OCI-LY7 (cell line): ENCODE measurements around the gene IAPP. TPM values are rescaled to one million over a fixed set of nuclear protein-coding genes. Genes with fewer than 3 reads are reported as not detected.

Experiments used
- BruUV-seq: library from RNA; stranded (reverse); fragments of 400-500 nt; replicated peaks from 2 replicates; lab custom pipeline; 2021; lab: Mats Ljungman, UMichigan
- CTCF ChIA-PET: fragments of 300-600 bp; sonication (Branson Sonifier 250); formaldehyde crosslinking; loops from one replicate; lab custom pipeline; 2022; ENCODE audit warnings: antibody characterized with exemption; ENCODE audit not compliant: unreplicated experiment; lab: Charles Lee
- POLR2A ChIA-PET: fragments of 300-600 bp; sonication (Branson Sonifier 250); formaldehyde crosslinking; loops from one replicate; lab custom pipeline; 2022; ENCODE audit warnings: antibody characterized with exemption; lab: Charles Lee
- DNase-seq: peaks from one replicate; pipeline ENCODE4 v3.0.0-alpha.2; 2015; ENCODE audit warnings: low spot score
- H2AFZ ChIP-seq: fragments of 200-600 bp; sonication (generic), shearing (Covaris generic); 2 replicates; pipeline ENCODE4 v1.6.1; 2014; ENCODE audit warnings: mild to moderate bottlenecking, antibody characterized with exemption, low read length, moderate library complexity
- H3K27ac ChIP-seq: fragments of 200-600 bp; sonication (generic); 2 replicates; pipeline ENCODE4 v1.5.1; 2014; ENCODE audit warnings: mixed run types, low read depth, mild to moderate bottlenecking, moderate library complexity, low read length, inconsistent platforms; ENCODE audit not compliant: poor library complexity, severe bottlenecking
- H3K36me3 ChIP-seq: fragments of 200-600 bp; sonication (generic); 2 replicates; pipeline ENCODE4 v1.6.1; 2014; ENCODE audit warnings: mild to moderate bottlenecking, antibody characterized with exemption, low read length, moderate library complexity, mixed read lengths; ENCODE audit not compliant: insufficient read depth
- H3K4me1 ChIP-seq: fragments of 200-600 bp; sonication (generic); 2 replicates; pipeline ENCODE4 v1.5.1; 2014; ENCODE audit warnings: mild to moderate bottlenecking, low read length; ENCODE audit not compliant: insufficient read depth, poor library complexity, severe bottlenecking
- H3K4me2 ChIP-seq: fragments of 200-600 bp; sonication (generic); 2 replicates; pipeline ENCODE4 v1.6.1; 2014; ENCODE audit warnings: mild to moderate bottlenecking, low read length
- H3K4me3 ChIP-seq: fragments of 200-600 bp; sonication (generic); 2 replicates; pipeline ENCODE4 v1.5.1; 2014; ENCODE audit warnings: mild to moderate bottlenecking, low read depth, low read length; ENCODE audit not compliant: poor library complexity, severe bottlenecking
- H3K79me2 ChIP-seq: fragments of 200-600 bp; sonication (generic); 2 replicates; pipeline ENCODE4 v1.6.1; 2016; ENCODE audit warnings: low read depth, mild to moderate bottlenecking, low read length, moderate library complexity, mixed read lengths; ENCODE audit not compliant: insufficient read depth
- H3K9me2 ChIP-seq: fragments of 200-600 bp; sonication (generic); 2 replicates; pipeline ENCODE4 v1.6.1; 2016; ENCODE audit warnings: mild to moderate bottlenecking, low read length, mixed read lengths; ENCODE audit not compliant: insufficient read depth
- H3K9me3 ChIP-seq: fragments of 200-600 bp; sonication (generic); 2 replicates; pipeline ENCODE4 v1.6.1; 2014; ENCODE audit warnings: mild to moderate bottlenecking, mixed run types, low read length, mixed read lengths
- H4K20me1 ChIP-seq: fragments of 200-600 bp; sonication (generic); 2 replicates; pipeline ENCODE4 v1.6.1; 2014; ENCODE audit warnings: mild to moderate bottlenecking, antibody characterized with exemption, low read length, moderate library complexity, mixed read lengths; ENCODE audit not compliant: insufficient read depth
- CTCF ChIP-seq: fragments of 200-600 bp; sonication (generic); conservative IDR thresholded peaks from 2 replicates; pipeline ENCODE4 v1.5.1; 2014; ENCODE audit warnings: mild to moderate bottlenecking, antibody characterized with exemption, low read length, moderate library complexity, mixed read lengths
- EZH2phosphoT487 ChIP-seq: fragments of 200-600 bp; sonication (generic); IDR thresholded peaks from 2 replicates; pipeline ENCODE4 v1.6.1; 2018; ENCODE audit warnings: low read depth, borderline replicate concordance, mild to moderate bottlenecking, mixed run types, antibody characterized with exemption, low read length, moderate library complexity, mixed read lengths
- intact Hi-C: fragments of 100-400 bp; cut with micrococcal nuclease; formaldehyde crosslinking; loops from one replicate; pipeline ENCODE4 v1.10.0; 2022; ENCODE audit not compliant: unreplicated experiment
- total RNA-seq, 2 experiments: library from RNA; depleted of rRNA in 1 of 2; stranded (reverse); fragments of >200 nt in 1 of 2; shearing (Covaris generic) in 1 of 2; gene quantifications; 2 replicates each; pipeline ENCODE4 v1.2.3, GENCODE V29; 2014 to 2022

The IAPP gene
- total RNA-seq, 2 experiments from 2014 or later, result not detected

- no peak overlapping the region for H3K4me2 ChIP-seq
- no peak for DNase-seq
- H3K36me3 ChIP-seq, result no peaks in the 10 kb centered on the region
- H3K9me2 ChIP-seq, result no peaks in the 10 kb centered on the region
- H3K9me3 ChIP-seq, result no peaks in the 10 kb centered on the region
- TF ChIP-seq CTCF, result no peak
- no peak for TF ChIP-seq EZH2phosphoT487
- no peaks in the 10 kb centered on the region for H3K4me1 ChIP-seq
- H2AFZ ChIP-seq, result no peak overlapping the region
- intact Hi-C loops, result no loop called here
- H3K79me2 ChIP-seq, result no peaks in the 10 kb centered on the region
- no peaks in the 10 kb centered on the region for H4K20me1 ChIP-seq
- H3K27ac ChIP-seq, result no peak overlapping the region
- POLR2A ChIA-PET, result interaction anchor here (0.6 to 1.3 kb wide), 2 partner anchors 19 to 636 kb away, joined by 3 read pairs; no protein-coding TSS in a partner anchor
- CTCF ChIA-PET, result no interaction called here
- H3K4me3 ChIP-seq, result no peak overlapping the region
- BruUV-seq, result no TSS peak
These were observed 30.9 kb upstream of the IAPP start for GRCh38 chr12:21341769-21342168.

GRCh38 chr12:21343636-21344035 lies 29.1 kb upstream of the IAPP start:
- no peaks in the 10 kb centered on the region for H3K9me3 ChIP-seq
- no peaks in the 10 kb centered on the region for H3K4me1 ChIP-seq
- ChIA-PET CTCF (no interaction called here), POLR2A (interaction anchor here (0.6 kb wide), 1 partner anchor 12 kb away, joined by 3 read pairs; no protein-coding TSS in a partner anchor)
- H3K4me3 ChIP-seq, result no peak overlapping the region
- DNase-seq, result no peak
- no peak overlapping the region for H3K27ac ChIP-seq
- H2AFZ ChIP-seq, result no peak overlapping the region
- H3K4me2 ChIP-seq, result no peak overlapping the region
- TF ChIP-seq EZH2phosphoT487 (no peak), CTCF (no peak)
- BruUV-seq, result no TSS peak
- H3K36me3 ChIP-seq, result no peaks in the 10 kb centered on the region
- no peaks in the 10 kb centered on the region for H4K20me1 ChIP-seq
- no peaks in the 10 kb centered on the region for H3K79me2 ChIP-seq
- intact Hi-C loops, result no loop called here
- H3K9me2 ChIP-seq, result no peaks in the 10 kb centered on the region

GRCh38 chr12:21346542-21347205 lies 26.0 kb upstream of the IAPP start:
- Histone ChIP-seq H3K36me3 (no peaks in the 10 kb centered on the region), H3K4me1 (no peaks in the 10 kb centered on the region)
- CTCF ChIA-PET, result no interaction called here

More at GRCh38 chr12:21346542-21347205, 26.0 kb upstream of the IAPP start:
- intact Hi-C loops, result loop anchor here (2.0 kb wide), 1 partner anchor 28 kb away; no protein-coding TSS in a partner anchor
- Histone ChIP-seq H3K9me3 (no peaks in the 10 kb centered on the region), H3K4me2 (no peak overlapping the region), H3K79me2 (no peaks in the 10 kb centered on the region), H4K20me1 (no peaks in the 10 kb centered on the region), H3K9me2 (no peaks in the 10 kb centered on the region), H2AFZ (no peak overlapping the region), H3K27ac (no peak overlapping the region), H3K4me3 (no peak overlapping the region)
- POLR2A ChIA-PET, result no interaction called here
- no peak for DNase-seq
- BruUV-seq, result no TSS peak
- TF ChIP-seq EZH2phosphoT487, result no peak
- no peak for TF ChIP-seq CTCF
